HEK293 (cell line): ENCODE results near the gene P4HA2.

Experiments used
- CTCF ChIA-PET: fragments of 350-600 bp; formaldehyde crosslinking; extraction: SDS; loops from one replicate; lab custom pipeline; 2021; ENCODE audit warnings: antibody characterized with exemption; lab: Yijun Ruan, JAX
- POLR2A ChIA-PET: fragments of 300-600 bp; formaldehyde crosslinking; extraction: SDS; loops from one replicate; lab custom pipeline; 2020; ENCODE audit warnings: antibody characterized with exemption, inconsistent platforms; lab: Yijun Ruan, JAX
- H3K27ac ChIP-seq: fragments of 200-500 bp; sonication (Bioruptor generic); 2 replicates; pipeline ENCODE4 v1.5.1; 2014; ENCODE audit warnings: low read depth, low read length, control low read depth, inconsistent platforms; ENCODE audit errors: extremely low read depth
- H3K36me3 ChIP-seq, 2 experiments: fragments of 200-500 bp in 1 of 2; sonication (Bioruptor generic) in 1 of 2; 1 replicate in 1 of 2; 2 replicates in 1 of 2; pipeline ENCODE4 v1.5.1; 2014 to 2017; ENCODE audit warnings: inconsistent platforms in 2 of 2, low read length in 2 of 2; ENCODE audit not compliant: control insufficient read depth in 2 of 2, insufficient read depth in 1 of 2
- H3K4me1 ChIP-seq: fragments of 200-500 bp; sonication (Bioruptor generic); 2 replicates; pipeline ENCODE4 v1.5.1; 2014; ENCODE audit warnings: mild to moderate bottlenecking, low read length, inconsistent platforms; ENCODE audit not compliant: control insufficient read depth, insufficient read depth
- H3K4me3 ChIP-seq: 2 replicates; pipeline ENCODE4 v1.5.1; 2011; ENCODE audit warnings: low read depth, mild to moderate bottlenecking, control low read depth, low read length, moderate library complexity
- H3K9me3 ChIP-seq: fragments of 200-500 bp; sonication (Bioruptor generic); 2 replicates; pipeline ENCODE4 v1.5.1; 2014; ENCODE audit warnings: low read depth, low read length, inconsistent platforms; ENCODE audit not compliant: control insufficient read depth, insufficient read depth
- BCL11B ChIP-seq: fragments of 450-650 bp; formaldehyde crosslinking; IDR thresholded peaks from 2 replicates; pipeline ENCODE4 v1.5.1; 2016; ENCODE audit warnings: low read depth, missing biosample characterization, missing genetic modification characterization
- MEIS1 ChIP-seq: sonication (generic); formaldehyde crosslinking; IDR thresholded peaks from 2 replicates; pipeline ENCODE4 v1.8.1; 2022; ENCODE audit warnings: missing genetic modification reagents, mild to moderate bottlenecking, borderline replicate concordance
- OSR2 ChIP-seq: fragments of 450-650 bp; formaldehyde crosslinking; IDR thresholded peaks from 2 replicates; pipeline ENCODE4 v1.5.1; 2016; ENCODE audit warnings: missing biosample characterization, missing genetic modification characterization
- REPIN1 ChIP-seq: fragments of 450-650 bp; formaldehyde crosslinking; IDR thresholded peaks from 2 replicates; pipeline ENCODE4 v1.5.1; 2017; ENCODE audit warnings: missing biosample characterization, missing genetic modification characterization, low read depth
- ZBTB8A ChIP-seq: fragments of 450-650 bp; formaldehyde crosslinking; IDR thresholded peaks from 2 replicates; pipeline ENCODE4 v1.5.1; 2016; ENCODE audit warnings: missing biosample characterization, missing genetic modification characterization
- ZEB2 ChIP-seq: fragments of 450-650 bp; formaldehyde crosslinking; IDR thresholded peaks from 2 replicates; pipeline ENCODE4 v1.5.1; 2016; ENCODE audit warnings: missing biosample characterization, missing genetic modification characterization
- ZNF132 ChIP-seq: fragments of 450-650 bp; formaldehyde crosslinking; IDR thresholded peaks from 2 replicates; pipeline ENCODE4 v1.5.1; 2017; ENCODE audit warnings: missing biosample characterization, missing genetic modification characterization, borderline replicate concordance
- ZNF133 ChIP-seq: fragments of 450-650 bp; formaldehyde crosslinking; IDR thresholded peaks from 2 replicates; pipeline ENCODE4 v1.5.1; 2016; ENCODE audit warnings: missing biosample characterization, missing genetic modification characterization
- ZNF174 ChIP-seq: fragments of 450-650 bp; formaldehyde crosslinking; IDR thresholded peaks from 2 replicates; pipeline ENCODE4 v1.5.0; 2017; ENCODE audit warnings: missing biosample characterization, mild to moderate bottlenecking, missing genetic modification characterization
- ZNF214 ChIP-seq: fragments of 450-650 bp; formaldehyde crosslinking; IDR thresholded peaks from 2 replicates; pipeline ENCODE4 v1.5.1; 2017; ENCODE audit warnings: missing biosample characterization, mild to moderate bottlenecking, missing genetic modification characterization, borderline replicate concordance
- ZNF248 ChIP-seq: fragments of 450-650 bp; formaldehyde crosslinking; IDR thresholded peaks from 2 replicates; pipeline ENCODE4 v1.5.1; 2017; ENCODE audit warnings: missing biosample characterization, missing genetic modification characterization
- ZNF426 ChIP-seq: fragments of 450-650 bp; formaldehyde crosslinking; IDR thresholded peaks from 2 replicates; pipeline ENCODE4 v1.5.1; 2017; ENCODE audit warnings: missing biosample characterization, missing genetic modification characterization, mild to moderate bottlenecking, inconsistent platforms, moderate library complexity
- ZNF501 ChIP-seq: fragments of 450-650 bp; formaldehyde crosslinking; IDR thresholded peaks from 2 replicates; pipeline ENCODE4 v1.5.1; 2016; ENCODE audit warnings: missing biosample characterization, missing genetic modification characterization
- ZNF514 ChIP-seq: fragments of 450-650 bp; formaldehyde crosslinking; IDR thresholded peaks from 2 replicates; pipeline ENCODE4 v1.5.1; 2016; ENCODE audit warnings: missing biosample characterization, missing genetic modification characterization
- ZNF529 ChIP-seq: fragments of 450-650 bp; formaldehyde crosslinking; IDR thresholded peaks from 2 replicates; pipeline ENCODE4 v1.5.1; 2017; ENCODE audit warnings: missing genetic modification characterization, missing biosample characterization; ENCODE audit not compliant: insufficient replicate concordance
- ZNF555 ChIP-seq: fragments of 450-650 bp; formaldehyde crosslinking; conservative IDR thresholded peaks from 2 replicates; pipeline ENCODE4 v1.5.1; 2017; ENCODE audit warnings: missing biosample characterization, mild to moderate bottlenecking, missing genetic modification characterization, inconsistent platforms
- ZNF580 ChIP-seq: fragments of 450-650 bp; formaldehyde crosslinking; IDR thresholded peaks from 2 replicates; pipeline ENCODE4 v1.5.1; 2016; ENCODE audit warnings: missing biosample characterization, missing genetic modification characterization
- ZNF600 ChIP-seq: fragments of 450-650 bp; formaldehyde crosslinking; IDR thresholded peaks from 2 replicates; pipeline ENCODE4 v1.5.1; 2016; ENCODE audit warnings: missing biosample characterization, missing genetic modification characterization
- ZNF626 ChIP-seq: fragments of 450-650 bp; sonication (Bioruptor Pico); formaldehyde crosslinking; IDR thresholded peaks from 2 replicates; pipeline ENCODE4 v1.5.1; 2018; ENCODE audit warnings: missing biosample characterization, missing genetic modification characterization, inconsistent platforms
- TF ChIP-seq, protein P1 (sequence below): fragments of 450-650 bp; formaldehyde crosslinking; IDR thresholded peaks from 2 replicates; pipeline ENCODE4 v1.5.1; 2017; ENCODE audit warnings: missing biosample characterization, missing genetic modification characterization
- TF ChIP-seq, protein P2 (sequence below): IDR thresholded peaks from 2 replicates; pipeline ENCODE4 v1.6.1; 2011; ENCODE audit warnings: mild to moderate bottlenecking, low read depth, low read length, borderline replicate concordance
- TF ChIP-seq, protein P3 (sequence below): fragments of 450-650 bp; formaldehyde crosslinking; IDR thresholded peaks from 2 replicates; pipeline ENCODE4 v1.5.1; 2016; ENCODE audit warnings: missing biosample characterization, missing genetic modification characterization
- TF ChIP-seq, protein P4 (sequence below): fragments of 450-650 bp; formaldehyde crosslinking; IDR thresholded peaks from 2 replicates; pipeline ENCODE4 v1.5.1; 2016; ENCODE audit warnings: missing biosample characterization, missing genetic modification characterization
- TF ChIP-seq, protein P5 (sequence below): fragments of 450-650 bp; formaldehyde crosslinking; IDR thresholded peaks from 2 replicates; pipeline ENCODE4 v1.5.1; 2016; ENCODE audit warnings: missing biosample characterization, missing genetic modification characterization
- TF ChIP-seq, protein P6 (sequence below): fragments of 450-650 bp; formaldehyde crosslinking; IDR thresholded peaks from 2 replicates; pipeline ENCODE4 v1.5.1; 2016; ENCODE audit warnings: missing biosample characterization, missing genetic modification characterization

The P4HA2 gene

GRCh38 chr5:132224716-132225115 is 2.9 kb downstream of the P4HA2 start:
- no peak overlapping the region for H3K4me3 ChIP-seq
- no peak overlapping the region for H3K27ac ChIP-seq

GRCh38 chr5:132223861-132224260 is 3.8 kb downstream of the P4HA2 start:
- no peak overlapping the region for H3K4me3 ChIP-seq
- H3K4me1 ChIP-seq, result peaks cover 4% of the 10 kb centered on the region
- peaks cover 0 to 1% of the 10 kb centered on the region in 2 experiments; a peak in 1 of 3 replicates for H3K36me3 ChIP-seq
- ChIA-PET CTCF (interaction anchor here (0.6 to 3.6 kb wide), 3 partner anchors 15 to 45 kb away, joined by 3 to 18 read pairs (median 3); no protein-coding TSS in a partner anchor), POLR2A (interaction anchor here (2.3 kb wide), 1 partner anchor 8 kb away, joined by 28 read pairs; no protein-coding TSS in a partner anchor)
- no peak overlapping the region for H3K27ac ChIP-seq
- H3K9me3 ChIP-seq, result no peaks in the 10 kb centered on the region
- no peak for TF ChIP-seq ZNF426 (tag by site-specific recombination)
- TF ChIP-seq, protein P1, sequence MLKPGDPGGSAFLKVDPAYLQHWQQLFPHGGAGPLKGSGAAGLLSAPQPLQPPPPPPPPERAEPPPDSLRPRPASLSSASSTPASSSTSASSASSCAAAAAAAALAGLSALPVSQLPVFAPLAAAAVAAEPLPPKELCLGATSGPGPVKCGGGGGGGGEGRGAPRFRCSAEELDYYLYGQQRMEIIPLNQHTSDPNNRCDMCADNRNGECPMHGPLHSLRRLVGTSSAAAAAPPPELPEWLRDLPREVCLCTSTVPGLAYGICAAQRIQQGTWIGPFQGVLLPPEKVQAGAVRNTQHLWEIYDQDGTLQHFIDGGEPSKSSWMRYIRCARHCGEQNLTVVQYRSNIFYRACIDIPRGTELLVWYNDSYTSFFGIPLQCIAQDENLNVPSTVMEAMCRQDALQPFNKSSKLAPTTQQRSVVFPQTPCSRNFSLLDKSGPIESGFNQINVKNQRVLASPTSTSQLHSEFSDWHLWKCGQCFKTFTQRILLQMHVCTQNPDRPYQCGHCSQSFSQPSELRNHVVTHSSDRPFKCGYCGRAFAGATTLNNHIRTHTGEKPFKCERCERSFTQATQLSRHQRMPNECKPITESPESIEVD, result no peak
- TF ChIP-seq ZNF248 (tag by site-specific recombination), result no peak
- TF ChIP-seq ZNF501, result no peak
- no peak for TF ChIP-seq ZNF214 (tag by site-specific recombination)
- TF ChIP-seq, protein P2, sequence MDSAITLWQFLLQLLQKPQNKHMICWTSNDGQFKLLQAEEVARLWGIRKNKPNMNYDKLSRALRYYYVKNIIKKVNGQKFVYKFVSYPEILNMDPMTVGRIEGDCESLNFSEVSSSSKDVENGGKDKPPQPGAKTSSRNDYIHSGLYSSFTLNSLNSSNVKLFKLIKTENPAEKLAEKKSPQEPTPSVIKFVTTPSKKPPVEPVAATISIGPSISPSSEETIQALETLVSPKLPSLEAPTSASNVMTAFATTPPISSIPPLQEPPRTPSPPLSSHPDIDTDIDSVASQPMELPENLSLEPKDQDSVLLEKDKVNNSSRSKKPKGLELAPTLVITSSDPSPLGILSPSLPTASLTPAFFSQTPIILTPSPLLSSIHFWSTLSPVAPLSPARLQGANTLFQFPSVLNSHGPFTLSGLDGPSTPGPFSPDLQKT, result no peak
- TF ChIP-seq MEIS1 (CRISPR knock-in tag), result no peak
- TF ChIP-seq, protein P3, sequence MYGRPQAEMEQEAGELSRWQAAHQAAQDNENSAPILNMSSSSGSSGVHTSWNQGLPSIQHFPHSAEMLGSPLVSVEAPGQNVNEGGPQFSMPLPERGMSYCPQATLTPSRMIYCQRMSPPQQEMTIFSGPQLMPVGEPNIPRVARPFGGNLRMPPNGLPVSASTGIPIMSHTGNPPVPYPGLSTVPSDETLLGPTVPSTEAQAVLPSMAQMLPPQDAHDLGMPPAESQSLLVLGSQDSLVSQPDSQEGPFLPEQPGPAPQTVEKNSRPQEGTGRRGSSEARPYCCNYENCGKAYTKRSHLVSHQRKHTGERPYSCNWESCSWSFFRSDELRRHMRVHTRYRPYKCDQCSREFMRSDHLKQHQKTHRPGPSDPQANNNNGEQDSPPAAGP (tag by site-specific recombination), result no peak
- no peak for TF ChIP-seq ZNF133 (tag by site-specific recombination)
- no peak for TF ChIP-seq ZNF174
- no peak for TF ChIP-seq ZNF514 (tag by site-specific recombination)
- no peak for TF ChIP-seq ZNF626 (tag by site-specific recombination)

More at GRCh38 chr5:132224716-132225115, 2.9 kb downstream of the P4HA2 start:
- TF ChIP-seq, protein P4, sequence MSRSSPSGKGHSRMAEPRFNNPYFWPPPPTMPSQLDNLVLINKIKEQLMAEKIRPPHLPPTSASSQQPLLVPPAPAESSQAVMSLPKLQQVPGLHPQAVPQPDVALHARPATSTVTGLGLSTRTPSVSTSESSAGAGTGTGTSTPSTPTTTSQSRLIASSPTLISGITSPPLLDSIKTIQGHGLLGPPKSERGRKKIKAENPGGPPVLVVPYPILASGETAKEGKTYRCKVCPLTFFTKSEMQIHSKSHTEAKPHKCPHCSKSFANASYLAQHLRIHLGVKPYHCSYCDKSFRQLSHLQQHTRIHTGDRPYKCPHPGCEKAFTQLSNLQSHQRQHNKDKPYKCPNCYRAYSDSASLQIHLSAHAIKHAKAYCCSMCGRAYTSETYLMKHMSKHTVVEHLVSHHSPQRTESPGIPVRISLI, result 0 out of 2 replicates have a peak, but pooled peaks have one; percentile 62
- TF ChIP-seq ZNF600 (tag by site-specific recombination) (0 out of 2 replicates have a peak, but pooled peaks have one; percentile 30), ZEB2 (no peak), ZBTB8A (tag by site-specific recombination) (no peak), ZNF132 (tag by site-specific recombination) (no peak), OSR2 (tag by site-specific recombination) (no peak), REPIN1 (tag by site-specific recombination) (no peak), ZNF580 (tag by site-specific recombination) (no peak), ZNF555 (no peak), BCL11B (tag by site-specific recombination) (no peak), ZNF626 (tag by site-specific recombination) (no peak), ZNF529 (tag by site-specific recombination) (no peak)
- TF ChIP-seq, protein P5, sequence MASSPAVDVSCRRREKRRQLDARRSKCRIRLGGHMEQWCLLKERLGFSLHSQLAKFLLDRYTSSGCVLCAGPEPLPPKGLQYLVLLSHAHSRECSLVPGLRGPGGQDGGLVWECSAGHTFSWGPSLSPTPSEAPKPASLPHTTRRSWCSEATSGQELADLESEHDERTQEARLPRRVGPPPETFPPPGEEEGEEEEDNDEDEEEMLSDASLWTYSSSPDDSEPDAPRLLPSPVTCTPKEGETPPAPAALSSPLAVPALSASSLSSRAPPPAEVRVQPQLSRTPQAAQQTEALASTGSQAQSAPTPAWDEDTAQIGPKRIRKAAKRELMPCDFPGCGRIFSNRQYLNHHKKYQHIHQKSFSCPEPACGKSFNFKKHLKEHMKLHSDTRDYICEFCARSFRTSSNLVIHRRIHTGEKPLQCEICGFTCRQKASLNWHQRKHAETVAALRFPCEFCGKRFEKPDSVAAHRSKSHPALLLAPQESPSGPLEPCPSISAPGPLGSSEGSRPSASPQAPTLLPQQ (tag by site-specific recombination), result no peak
- TF ChIP-seq, protein P6, sequence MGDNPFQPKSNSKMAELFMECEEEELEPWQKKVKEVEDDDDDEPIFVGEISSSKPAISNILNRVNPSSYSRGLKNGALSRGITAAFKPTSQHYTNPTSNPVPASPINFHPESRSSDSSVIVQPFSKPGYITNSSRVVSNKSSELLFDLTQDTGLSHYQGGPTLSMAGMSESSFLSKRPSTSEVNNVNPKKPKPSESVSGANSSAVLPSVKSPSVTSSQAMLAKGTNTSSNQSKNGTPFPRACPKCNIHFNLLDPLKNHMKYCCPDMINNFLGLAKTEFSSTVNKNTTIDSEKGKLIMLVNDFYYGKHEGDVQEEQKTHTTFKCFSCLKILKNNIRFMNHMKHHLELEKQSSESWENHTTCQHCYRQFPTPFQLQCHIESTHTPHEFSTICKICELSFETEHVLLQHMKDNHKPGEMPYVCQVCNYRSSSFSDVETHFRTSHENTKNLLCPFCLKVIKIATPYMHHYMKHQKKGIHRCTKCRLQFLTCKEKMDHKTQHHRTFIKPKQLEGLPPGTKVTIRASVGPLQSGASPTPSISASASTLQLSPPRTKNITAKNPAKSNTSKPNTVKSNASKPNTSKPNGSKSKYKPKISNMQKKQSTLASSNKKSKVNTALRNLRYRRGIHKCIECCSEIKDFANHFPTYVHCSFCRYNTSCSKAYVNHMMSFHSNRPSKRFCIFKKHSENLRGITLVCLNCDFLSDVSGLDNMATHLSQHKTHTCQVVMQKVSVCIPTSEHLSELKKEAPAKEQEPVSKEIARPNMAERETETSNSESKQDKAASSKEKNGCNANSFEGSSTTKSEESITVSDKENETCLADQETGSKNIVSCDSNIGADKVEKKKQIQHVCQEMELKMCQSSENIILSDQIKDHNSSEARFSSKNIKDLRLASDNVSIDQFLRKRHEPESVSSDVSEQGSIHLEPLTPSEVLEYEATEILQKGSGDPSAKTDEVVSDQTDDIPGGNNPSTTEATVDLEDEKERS (tag by site-specific recombination), result no peak
- no peaks in the 10 kb centered on the region for H3K36me3 ChIP-seq
- H3K9me3 ChIP-seq, result no peaks in the 10 kb centered on the region
- CTCF ChIA-PET, result interaction anchor here (0.7 to 3.6 kb wide), 8 partner anchors 8 to 160 kb away, joined by 3 to 18 read pairs (median 4); no protein-coding TSS in a partner anchor
- H3K4me1 ChIP-seq, result peaks cover 4% of the 10 kb centered on the region
- POLR2A ChIA-PET, result interaction anchor here (2.3 to 4.2 kb wide), 2 partner anchors 9 to 69 kb away, joined by 28 to 30 read pairs; partner anchors contain the start of gene SLC22A4
